ENCODE measurements around the gene RPL7L1. TPM values are rescaled to one million over a fixed set of nuclear protein-coding genes. Genes with fewer than 3 reads are reported as not detected.

The RPL7L1 gene
- 45.0 and 48.5 TPM in 2 replicates for polyA plus RNA-seq (2011; rRNA removed)
- 26.1 and 28.7 TPM in 2 replicates for polyA minus RNA-seq (2011; rRNA and poly(A)+ RNA removed)

- Histone ChIP-seq H3K27ac (ENCODE audit: low read depth, low read length) (peak within 1 kb of the TSS; percentile 95), H3K4me3 (ENCODE audit: low read depth, low read length) (peak within 1 kb of the TSS; percentile 91), H3K27me3 (ENCODE audit: control insufficient read depth, insufficient read depth, low read length) (no peaks in the 10 kb centered on the region), H3K9me3 (ENCODE audit: control insufficient read depth, insufficient read depth, low read length) (peaks cover 2% of the 10 kb centered on the region; the same call in 1 of the 2 replicates)
- ChIA-PET POLR2A (interaction anchor here (0.7 to 3.3 kb wide), 9 partner anchors 9 to 187 kb away, joined by 3 to 21 read pairs (median 5); partner anchors contain the start of genes CNPY3 and TBCC), CTCF (interaction anchor here (0.6 to 7.2 kb wide), 4 partner anchors 22 to 228 kb away, joined by 3 to 75 read pairs (median 4); no protein-coding TSS in a partner anchor)
- no peak; the same call in 1 of the 2 replicates for TF ChIP-seq CTCF (IDR thresholded peaks at IDR 0.05; ENCODE audit: low read depth, low read length)
- DNase-seq (ENCODE audit: low read depth, low spot score), result peak; percentile 69
Observed at GRCh38 chr6:42879372-42880239, at the start of gene RPL7L1. Gene RPL7L1 (plus strand): TSS chr6:42879616. CDS start chr6:42879911, 295 bp downstream.

GRCh38 chr6:42831237-42831636 lies 48.2 kb upstream of the RPL7L1 start:
- Histone ChIP-seq H3K27ac (ENCODE audit: low read depth, low read length) (no peak overlapping the region), H3K27me3 (ENCODE audit: control insufficient read depth, insufficient read depth, low read length) (no peaks in the 10 kb centered on the region), H3K9me3 (ENCODE audit: control insufficient read depth, insufficient read depth, low read length) (no peaks in the 10 kb centered on the region), H3K4me3 (ENCODE audit: low read depth, low read length) (no peak overlapping the region)
- no peak for TF ChIP-seq CTCF (IDR thresholded peaks at IDR 0.05; ENCODE audit: low read depth, low read length)
- no peak for DNase-seq (ENCODE audit: low read depth, low spot score)
- CTCF ChIA-PET, result no interaction called here
- POLR2A ChIA-PET, result interaction anchor here (0.7 to 1.3 kb wide), 2 partner anchors 8 to 49 kb away, joined by 3 to 5 read pairs; no protein-coding TSS in a partner anchor

GRCh38 chr6:42834056-42834455 lies 45.4 kb upstream of the RPL7L1 start:
- POLR2A ChIA-PET, result no interaction called here
- CTCF ChIA-PET, result no interaction called here
- DNase-seq (ENCODE audit: low read depth, low spot score), result no peak
- Histone ChIP-seq H3K27me3 (ENCODE audit: control insufficient read depth, insufficient read depth, low read length) (no peaks in the 10 kb centered on the region), H3K27ac (ENCODE audit: low read depth, low read length) (no peak overlapping the region), H3K4me3 (ENCODE audit: low read depth, low read length) (no peak overlapping the region), H3K9me3 (ENCODE audit: control insufficient read depth, insufficient read depth, low read length) (no peaks in the 10 kb centered on the region)
- no peak for TF ChIP-seq CTCF (IDR thresholded peaks at IDR 0.05; ENCODE audit: low read depth, low read length)

GRCh38 chr6:42841844-42842584 lies 37.4 kb upstream of the RPL7L1 start:
- Histone ChIP-seq H3K4me3 (ENCODE audit: low read depth, low read length) (no peak overlapping the region), H3K27me3 (ENCODE audit: control insufficient read depth, insufficient read depth, low read length) (no peaks in the 10 kb centered on the region), H3K9me3 (ENCODE audit: control insufficient read depth, insufficient read depth, low read length) (no peaks in the 10 kb centered on the region), H3K27ac (ENCODE audit: low read depth, low read length) (no peak overlapping the region)
- POLR2A ChIA-PET, result no interaction called here
- no peak for DNase-seq (ENCODE audit: low read depth, low spot score)
- CTCF ChIA-PET, result interaction anchor here (0.9 kb wide), 1 partner anchor 116 kb away, joined by 3 read pairs; no protein-coding TSS in a partner anchor
- TF ChIP-seq CTCF (IDR thresholded peaks at IDR 0.05; ENCODE audit: low read depth, low read length), result no peak

Data from AG04450 (cell line).